H1 (cell line): ENCODE measurements around the gene HORMAD2. TPM values are rescaled to one million over a fixed set of nuclear protein-coding genes. Genes with fewer than 3 reads are reported as not detected.

Source experiments
- CTCF ChIA-PET: fragments of 300-600 bp; sonication (Branson Sonifier 250); formaldehyde crosslinking; loops from one replicate; lab custom pipeline; 2021; ENCODE audit not compliant: partially characterized antibody; lab: Charles Lee
- POLR2A ChIA-PET: fragments of 300-600 bp; sonication (Branson Sonifier 250); formaldehyde crosslinking; loops from one replicate; lab custom pipeline; 2021; ENCODE audit warnings: inconsistent platforms; ENCODE audit not compliant: partially characterized antibody; lab: Charles Lee
- DNase-seq, 2 experiments: peaks; one replicate each; pipeline versions ENCODE4 v3.0.0 to v3.0.0-alpha.2; 2010 to 2022; ENCODE audit warnings: low spot score in 2 of 2, low read depth in 1 of 2, mixed read lengths in 1 of 2
- FAIRE-seq: peaks from 2 replicates; lab custom pipeline; 2011; peaks lifted over from hg19 to GRCh38; lab: Jason Lieb, UNC
- H2AFZ ChIP-seq: 2 replicates; pipeline ENCODE4 v1.8.1; 2012; ENCODE audit warnings: low read length, inconsistent platforms
- H2AK5ac ChIP-seq: 2 replicates; pipeline ENCODE4 v1.6.1; 2013; ENCODE audit warnings: low read depth, low read length
- H2BK120ac ChIP-seq: replicated peaks from 2 replicates; pipeline ENCODE3; 2013; ENCODE audit warnings: low read depth, low read length, inconsistent platforms
- H2BK12ac ChIP-seq: 2 replicates; pipeline ENCODE4 v1.6.1; 2013; ENCODE audit warnings: low read depth, low read length
- H2BK15ac ChIP-seq: 2 replicates; pipeline ENCODE4 v1.6.1; 2013; ENCODE audit warnings: low read length
- H2BK20ac ChIP-seq: 2 replicates; pipeline ENCODE4 v1.6.1; 2013; ENCODE audit warnings: low read length
- H2BK5ac ChIP-seq: 2 replicates; pipeline ENCODE4 v1.6.1; 2013; ENCODE audit warnings: low read depth, low read length
- H3K14ac ChIP-seq: 2 replicates; pipeline ENCODE4 v1.6.1; 2013; ENCODE audit warnings: inconsistent platforms; ENCODE audit not compliant: insufficient read length
- H3K18ac ChIP-seq: 2 replicates; pipeline ENCODE4 v1.6.1; 2013; ENCODE audit warnings: low read length; ENCODE audit errors: extremely low read depth
- H3K23ac ChIP-seq: 2 replicates; pipeline ENCODE4 v1.6.1; 2013; ENCODE audit warnings: inconsistent platforms; ENCODE audit not compliant: insufficient read length
- H3K23me2 ChIP-seq: 2 replicates; pipeline ENCODE4 v1.6.1; 2013; ENCODE audit warnings: low read depth, low read length
- H3K27ac ChIP-seq: 2 replicates; pipeline ENCODE4 v1.6.1; 2011; ENCODE audit warnings: low read depth, low read length, inconsistent platforms
- H3K27me3 ChIP-seq, 4 experiments: replicated peaks in 1 of 4; 1 replicate in 1 of 4; 2 replicates in 3 of 4; pipeline versions ENCODE4 v1.6.1 to v1.8.1; 2011 to 2013; ENCODE audit warnings: low read length in 3 of 4, mild to moderate bottlenecking in 3 of 4, inconsistent platforms in 2 of 4, mixed read lengths in 2 of 4, moderate library complexity in 1 of 4; ENCODE audit not compliant: control insufficient read depth in 3 of 4, insufficient read depth in 3 of 4; ENCODE audit errors: extremely low read depth in 1 of 4
- H3K36me3 ChIP-seq, 4 experiments: 2 replicates each; pipeline versions ENCODE4 v1.6.1 to v1.8.1; 2011 to 2013; ENCODE audit warnings: mild to moderate bottlenecking in 4 of 4, low read length in 3 of 4, moderate library complexity in 2 of 4, control low read depth in 1 of 4, inconsistent platforms in 1 of 4; ENCODE audit not compliant: insufficient read depth in 4 of 4, control insufficient read depth in 2 of 4
- H3K4ac ChIP-seq: replicated peaks from 2 replicates; pipeline ENCODE3; 2013; ENCODE audit warnings: low read length, low read depth, mixed read lengths, inconsistent platforms; ENCODE audit not compliant: insufficient read length
- H3K4me1 ChIP-seq, 4 experiments: replicated peaks in 1 of 4; 1 replicate in 1 of 4; 2 replicates in 3 of 4; pipeline versions ENCODE4 v1.6.1 to v1.8.1; 2011 to 2013; ENCODE audit warnings: low read length in 3 of 4, inconsistent platforms in 2 of 4, mixed read lengths in 1 of 4; ENCODE audit not compliant: insufficient read depth in 4 of 4, control insufficient read depth in 3 of 4
- H3K4me2 ChIP-seq, 2 experiments: 2 replicates each; pipeline versions ENCODE4 v1.6.1 to v1.8.1; 2011 to 2013; ENCODE audit warnings: low read depth in 2 of 2, low read length in 2 of 2, control low read depth in 1 of 2, inconsistent platforms in 1 of 2, mild to moderate bottlenecking in 1 of 2; ENCODE audit not compliant: insufficient read depth in 1 of 2
- H3K4me3 ChIP-seq, 4 experiments: fragments of 200-600, 300-600 bp in 1 of 4; sonication (generic), shearing (Covaris generic), sonication (Bioruptor Twin) in 1 of 4; 2 replicates each; pipeline versions ENCODE4 v1.5.1 to v1.8.1; 2011 to 2016; ENCODE audit warnings: low read length in 4 of 4, low read depth in 3 of 4, control low read depth in 2 of 4, inconsistent platforms in 2 of 4, mild to moderate bottlenecking in 2 of 4, mixed read lengths in 1 of 4, moderate library complexity in 1 of 4; ENCODE audit not compliant: insufficient read depth in 2 of 4; ENCODE audit errors: extremely low read depth in 1 of 4
- H3K56ac ChIP-seq: replicated peaks from 2 replicates; pipeline ENCODE3; 2013; ENCODE audit warnings: low read depth, mild to moderate bottlenecking, mixed read lengths, low read length, inconsistent platforms; ENCODE audit not compliant: insufficient read length
- H3K79me1 ChIP-seq: 2 replicates; pipeline ENCODE4 v1.6.1; 2013; ENCODE audit warnings: low read depth, low read length, control low read depth
- H3K79me2 ChIP-seq, 2 experiments: 2 replicates each; pipeline versions ENCODE4 v1.6.1 to v1.8.1; 2012 to 2013; ENCODE audit warnings: low read length in 2 of 2, mild to moderate bottlenecking in 2 of 2, inconsistent platforms in 1 of 2; ENCODE audit not compliant: insufficient read depth in 2 of 2, control insufficient read depth in 1 of 2
- H3K9ac ChIP-seq, 4 experiments: replicated peaks in 1 of 4; 1 replicate in 1 of 4; 2 replicates in 3 of 4; pipeline versions ENCODE4 v1.6.1 to v1.8.1; 2011 to 2013; ENCODE audit warnings: low read depth in 3 of 4, low read length in 3 of 4, control low read depth in 2 of 4, mild to moderate bottlenecking in 2 of 4, moderate library complexity in 2 of 4, inconsistent platforms in 1 of 4; ENCODE audit errors: extremely low read depth in 1 of 4
- H3K9me3 ChIP-seq, 2 experiments: 2 replicates each; pipeline versions ENCODE4 v1.6.1 to v1.8.1; 2012 to 2013; ENCODE audit warnings: mild to moderate bottlenecking in 2 of 2, moderate library complexity in 2 of 2, control low read depth in 1 of 2, inconsistent platforms in 1 of 2, low read depth in 1 of 2, low read length in 1 of 2, mixed read lengths in 1 of 2; ENCODE audit not compliant: insufficient read depth in 2 of 2
- H4K20me1 ChIP-seq, 2 experiments: replicated peaks in 1 of 2; 2 replicates each; pipeline versions ENCODE3 to v1.8.1; 2011 to 2013; ENCODE audit warnings: inconsistent platforms in 2 of 2, low read length in 2 of 2, mild to moderate bottlenecking in 1 of 2; ENCODE audit not compliant: insufficient read depth in 2 of 2, control insufficient read depth in 1 of 2
- H4K5ac ChIP-seq: 2 replicates; pipeline ENCODE4 v1.6.1; 2013; ENCODE audit warnings: low read length, low read depth, mixed read lengths, inconsistent platforms; ENCODE audit not compliant: insufficient read length
- H4K8ac ChIP-seq: 2 replicates; pipeline ENCODE4 v1.8.0; 2013; ENCODE audit warnings: mild to moderate bottlenecking, moderate library complexity, low read length, inconsistent platforms; ENCODE audit not compliant: insufficient read depth; ENCODE audit errors: extremely low read depth
- H4K91ac ChIP-seq: replicated peaks from 2 replicates; pipeline ENCODE3; 2013; ENCODE audit warnings: low read length, mixed read lengths, inconsistent platforms; ENCODE audit not compliant: insufficient read length
- MAFK ChIP-seq: IDR thresholded peaks from 2 replicates; pipeline ENCODE4 v1.6.1; 2012; ENCODE audit warnings: low read depth, mild to moderate bottlenecking, improper control_type of control experiment, low read length
- SP2 ChIP-seq: IDR thresholded peaks from 2 replicates; pipeline ENCODE4 v1.6.1; 2012; ENCODE audit warnings: mild to moderate bottlenecking, low read length, inconsistent platforms
- YY1 ChIP-seq: IDR thresholded peaks from 2 replicates; pipeline ENCODE4 v1.6.1; 2011; ENCODE audit warnings: low read depth, mild to moderate bottlenecking, low read length
- WGBS, 2 experiments: shearing (Covaris generic) in 1 of 2; methylation state at CpG; one replicate each; pipeline versions ENCODE4 v1.1.6 to v1.1.7; 2013 to 2015; ENCODE audit warnings: low lambda C conversion rate in 2 of 2, mixed read lengths in 2 of 2, inconsistent platforms in 1 of 2, low coverage in 1 of 2, missing lambda C conversion rate in 1 of 2; ENCODE audit not compliant: insufficient replicate concordance in 2 of 2, insufficient coverage in 1 of 2, insufficient read length in 1 of 2; ENCODE audit errors: extremely low coverage in 1 of 2, missing lambda C conversion rate in 1 of 2; 5-methylcytosine and 5-hydroxymethylcytosine counted together
- polyA plus RNA-seq, 7 experiments: library from polyadenylated mRNA; depleted of rRNA in 3 of 7; stranded (reverse) in 5 of 7; unstranded in 2 of 7; fragments of >200 nt in 5 of 7; fragments of 200-250 nt in 2 of 7; gene quantifications; 1 replicate in 5 of 7; 2 replicates in 1 of 7; 4 replicates in 1 of 7; pipeline versions ENCODE4 v1.2.1 to v1.2.3, GENCODE V29; 2011 to 2013; ENCODE audit warnings: missing spikeins in 2 of 7, mixed read lengths in 2 of 7
- total RNA-seq: library from RNA; stranded (reverse); fragmentation: NEBNext Ultra II Directional; extraction: Animal tissue kit (Norgen Biotek cat#: 25700); gene quantifications from 2 replicates; pipeline ENCODE4 v1.2.1, GENCODE V29; 2021

Gene HORMAD2
- total and polyA plus RNA-seq, 2 of the 8 experiments (the other 6 are each of a cell fraction or from before 2014, with no cell fraction given): 0.03 TPM; not detected in 1

DNA sequence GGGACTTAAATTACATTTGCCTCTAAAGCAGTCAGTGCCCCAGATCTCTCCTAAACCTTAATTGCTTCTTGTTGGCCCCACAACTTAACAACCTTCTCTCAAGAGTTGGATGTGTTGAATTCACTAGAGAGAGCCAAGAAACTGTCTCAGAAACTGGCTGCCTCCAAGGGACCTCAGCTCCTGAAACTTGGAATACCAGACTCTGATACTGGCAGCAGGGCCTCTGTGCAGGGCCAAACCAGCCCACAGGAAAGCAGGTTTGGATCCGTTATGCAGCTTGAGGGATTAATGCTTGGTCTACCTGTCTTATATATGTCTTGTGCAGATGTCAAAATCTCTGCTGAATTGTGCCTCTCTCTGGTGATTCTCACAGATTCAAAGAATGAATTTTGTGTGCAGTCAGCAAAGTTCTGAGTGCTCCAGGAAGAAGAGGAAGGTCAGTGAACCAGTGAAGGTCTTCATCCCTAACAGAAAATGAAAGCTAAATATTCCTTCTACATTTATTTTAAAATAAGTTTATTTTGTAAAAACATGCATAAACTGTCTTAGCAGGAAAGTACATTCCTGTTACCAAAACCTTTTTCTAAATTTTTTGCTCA, 95.5 kb downstream of the HORMAD2 start:
- no peaks in the 10 kb centered on the region for H3K23me2 ChIP-seq
- H3K4me3 ChIP-seq: no peak overlapping the region
- H3K36me3 ChIP-seq: no peaks in the 10 kb centered on the region
- WGBS, 2 experiments: 94% methylated on average over 1 of the region's 1 CpG; no CpG with 5 or more reads in 1 of the 2 experiments
- H3K9ac ChIP-seq: no peak overlapping the region
- no peak overlapping the region for H4K91ac ChIP-seq
- no peak for DNase-seq
- no peak overlapping the region for H4K8ac ChIP-seq
- no peak overlapping the region for H3K23ac ChIP-seq
- H4K20me1 ChIP-seq: no peaks in the 10 kb centered on the region
- H3K27me3 ChIP-seq: no peaks in the 10 kb centered on the region
- H2BK120ac ChIP-seq: no peak overlapping the region
- no peak overlapping the region; the same call in 1 of the 2 replicates for H2AFZ ChIP-seq
- H2BK12ac ChIP-seq: no peak overlapping the region
- H3K4me2 ChIP-seq: no peak overlapping the region
- H3K4me1 ChIP-seq: no peaks in the 10 kb centered on the region
- H3K27ac ChIP-seq: no peak overlapping the region
- H4K5ac ChIP-seq: no peak overlapping the region
- H2BK20ac ChIP-seq: no peak overlapping the region
- no peak overlapping the region for H3K56ac ChIP-seq
- ChIA-PET CTCF (interaction anchor here (1.6 kb wide), 1 partner anchor 57 kb away, joined by 4 read pairs; no protein-coding TSS in a partner anchor), POLR2A (interaction anchor here (0.7 kb wide), 1 partner anchor 17 kb away, joined by 3 read pairs; no protein-coding TSS in a partner anchor)
- H3K9me3 ChIP-seq: no peaks in the 10 kb centered on the region
- no peak overlapping the region for H2BK15ac ChIP-seq
- H3K14ac ChIP-seq: no peak overlapping the region
- no peak overlapping the region for H2AK5ac ChIP-seq
- no peaks in the 10 kb centered on the region for H3K79me1 ChIP-seq
- H3K18ac ChIP-seq: no peak overlapping the region
- H3K79me2 ChIP-seq: no peaks in the 10 kb centered on the region
- FAIRE-seq: no peak
- H2BK5ac ChIP-seq: no peak overlapping the region
- H3K4ac ChIP-seq: no peak overlapping the region
- TF ChIP-seq YY1 (no peak), SP2 (no peak), MAFK (no peak)
